ENCODE results near the gene RND1.

Gene RND1

DNA sequence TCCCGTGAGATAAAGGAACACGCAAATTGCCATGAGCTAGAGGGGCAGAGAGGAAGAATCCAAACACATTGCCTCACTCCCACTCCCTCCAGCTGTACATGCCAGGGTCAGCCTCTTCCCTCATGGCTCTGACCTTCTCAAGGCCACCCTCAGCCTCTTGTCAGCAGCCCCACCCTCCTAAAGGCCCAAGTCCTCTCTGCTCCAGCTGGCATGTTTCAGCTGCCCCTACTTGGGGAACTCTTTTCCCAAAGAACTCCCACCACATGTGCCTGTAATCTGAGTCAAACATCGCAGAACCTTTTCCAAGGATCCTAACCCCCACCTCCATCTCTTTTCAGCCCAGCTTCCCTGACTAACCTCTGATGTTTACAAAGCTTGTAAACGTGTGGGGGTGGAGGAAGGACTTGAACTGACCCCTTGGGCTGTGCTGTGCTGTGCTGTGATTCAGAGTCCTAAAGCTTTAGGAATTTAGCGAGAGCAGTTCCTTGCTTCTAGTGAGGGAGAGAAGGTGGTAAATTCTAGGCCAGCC is 54.7 kb downstream of the RND1 start:
- DNase-seq (ENCODE audit: low spot score): peak; percentile 87

DNA sequence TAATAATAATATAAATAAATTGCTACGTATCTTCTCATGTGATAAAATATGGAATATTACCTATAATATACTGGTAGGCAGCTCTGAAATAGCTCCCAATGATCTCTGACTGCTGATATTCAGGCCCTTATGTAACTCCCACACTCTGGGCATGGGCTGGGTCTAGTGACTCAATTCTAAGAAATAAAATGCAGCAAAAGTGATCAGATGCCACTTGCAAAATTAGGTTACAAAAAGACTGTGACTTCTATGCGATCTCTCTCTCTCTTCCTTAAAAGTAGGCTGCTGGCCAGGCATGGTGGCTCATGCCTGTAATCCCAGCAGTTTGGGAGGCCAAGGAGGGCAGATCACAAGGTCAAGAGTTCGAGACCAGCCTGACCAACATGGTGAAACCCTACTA is 57.7 kb downstream of the RND1 start:
- no peak for DNase-seq (ENCODE audit: low spot score)
